OCI-LY3 (cell line): ENCODE data around the gene MKI67.

Experiments
- H2AFZ ChIP-seq: fragments of 200-600, 300-600 bp; shearing (Covaris generic); 2 replicates; pipeline ENCODE4 v1.6.0; 2014; ENCODE audit warnings: antibody characterized with exemption, low read depth, low read length
- H3K27ac ChIP-seq: fragments of 200-600, 300-600 bp; sonication (generic); 2 replicates; pipeline ENCODE4 v1.5.1; 2014; ENCODE audit warnings: mild to moderate bottlenecking, low read length, moderate library complexity, mixed read lengths
- H3K27me3 ChIP-seq: fragments of 200-600, 300-600 bp; sonication (generic); 2 replicates; pipeline ENCODE4 v1.6.1; 2014; ENCODE audit warnings: low read depth, low read length, mixed read lengths
- H3K36me3 ChIP-seq: fragments of 200-600, 300-600 bp; sonication (generic); replicated peaks from 2 replicates; pipeline ENCODE3; 2014; ENCODE audit warnings: low read depth, low read length, mixed read lengths
- H3K4me1 ChIP-seq: fragments of 300-600, 200-600 bp; sonication (generic); 2 replicates; pipeline ENCODE4 v1.6.1; 2014; ENCODE audit warnings: low read length, mixed read lengths
- H3K4me2 ChIP-seq: fragments of 200-600, 300-600 bp; sonication (generic); 2 replicates; pipeline ENCODE4 v1.6.1; 2014; ENCODE audit warnings: low read length, mixed read lengths
- H3K4me3 ChIP-seq: fragments of 300-600, 200-600 bp; sonication (generic); 2 replicates; pipeline ENCODE4 v1.5.1; 2014; ENCODE audit warnings: antibody characterized with exemption, mild to moderate bottlenecking, low read length, moderate library complexity
- H3K79me2 ChIP-seq: fragments of 300-600, 200-600 bp; shearing (Covaris generic); 2 replicates; pipeline ENCODE4 v1.6.1; 2014; ENCODE audit warnings: mild to moderate bottlenecking, low read length, mixed read lengths
- H3K9ac ChIP-seq: fragments of 300-600, 200-600 bp; shearing (Covaris generic); 2 replicates; pipeline ENCODE4 v1.6.0; 2014; ENCODE audit warnings: mild to moderate bottlenecking, low read length, moderate library complexity
- H3K9me3 ChIP-seq: fragments of 200-600, 300-600 bp; shearing (Covaris generic); 2 replicates; pipeline ENCODE4 v1.6.1; 2014; ENCODE audit warnings: low read length, mixed read lengths; ENCODE audit not compliant: insufficient read depth
- H4K20me1 ChIP-seq: fragments of 200-600, 300-600 bp; sonication (generic); 2 replicates; pipeline ENCODE4 v1.6.1; 2016; ENCODE audit warnings: low read length, mixed read lengths; ENCODE audit not compliant: insufficient read depth
- CTCF ChIP-seq: fragments of 200-600, 300-600 bp; sonication (generic); IDR thresholded peaks from 2 replicates; pipeline ENCODE4 v1.5.1; 2014; ENCODE audit warnings: antibody characterized with exemption, low read length, low read depth
- EZH2phosphoT487 ChIP-seq: fragments of 200-600 bp; shearing (Covaris generic); IDR thresholded peaks from 2 replicates; pipeline ENCODE4 v1.6.1; 2018; ENCODE audit warnings: antibody characterized with exemption, mixed run types, low read depth

The MKI67 gene

GRCh38 chr10:128058106-128058749 lies 68.0 kb downstream of the MKI67 start:
- Histone ChIP-seq H2AFZ (no peak overlapping the region), H3K4me1 (peaks cover 59% of the 10 kb centered on the region), H3K27me3 (no peaks in the 10 kb centered on the region), H3K4me3 (no peak overlapping the region), H4K20me1 (0 out of 2 replicates have a peak, but pooled peaks cover 3% of the 10 kb centered on the region), H3K9me3 (no peaks in the 10 kb centered on the region), H3K79me2 (peaks cover 22% of the 10 kb centered on the region), H3K9ac (no peak overlapping the region), H3K36me3 (peaks cover 60% of the 10 kb centered on the region), H3K4me2 (peak overlapping the region; percentile 7; the same call in 1 of the 2 replicates), H3K27ac (peak overlapping the region; percentile 37)
- TF ChIP-seq EZH2phosphoT487 (no peak), CTCF (no peak)

GRCh38 chr10:128056303-128057050 lies 69.7 kb downstream of the MKI67 start:
- no peak overlapping the region for H3K9ac ChIP-seq
- TF ChIP-seq EZH2phosphoT487 (no peak), CTCF (no peak)
- H3K36me3 ChIP-seq = peaks cover 70% of the 10 kb centered on the region
- peaks cover 37% of the 10 kb centered on the region for H3K79me2 ChIP-seq
- H3K4me1 ChIP-seq = peaks cover 47% of the 10 kb centered on the region
- H3K27me3 ChIP-seq = no peaks in the 10 kb centered on the region
- no peak overlapping the region for H2AFZ ChIP-seq
- peaks cover 5% of the 10 kb centered on the region; the same call in 1 of the 2 replicates for H4K20me1 ChIP-seq
- H3K9me3 ChIP-seq = no peaks in the 10 kb centered on the region
- H3K4me2 ChIP-seq = no peak overlapping the region
- H3K27ac ChIP-seq = no peak overlapping the region
- no peak overlapping the region for H3K4me3 ChIP-seq

GRCh38 chr10:128055061-128055868 lies 71.0 kb downstream of the MKI67 start:
- Histone ChIP-seq H3K36me3 (peaks cover 72% of the 10 kb centered on the region), H3K4me1 (peaks cover 47% of the 10 kb centered on the region), H3K9me3 (no peaks in the 10 kb centered on the region), H2AFZ (no peak overlapping the region), H3K27me3 (no peaks in the 10 kb centered on the region), H3K4me2 (no peak overlapping the region), H4K20me1 (peaks cover 16% of the 10 kb centered on the region), H3K27ac (no peak overlapping the region), H3K9ac (no peak overlapping the region), H3K4me3 (no peak overlapping the region), H3K79me2 (peaks cover 49% of the 10 kb centered on the region)
- TF ChIP-seq CTCF (no peak), EZH2phosphoT487 (no peak)
